HG03039 (cell line): ENCODE measurements around the gene LTO1.

ENCODE experiments used
- ATAC-seq: cut with Tn5 transposase; IDR thresholded peaks from one replicate; pipeline ENCODE4 v1.9.1; 2021; ENCODE audit warnings: mild to moderate bottlenecking, moderate library complexity; ENCODE audit not compliant: unreplicated experiment

The LTO1 gene

DNA sequence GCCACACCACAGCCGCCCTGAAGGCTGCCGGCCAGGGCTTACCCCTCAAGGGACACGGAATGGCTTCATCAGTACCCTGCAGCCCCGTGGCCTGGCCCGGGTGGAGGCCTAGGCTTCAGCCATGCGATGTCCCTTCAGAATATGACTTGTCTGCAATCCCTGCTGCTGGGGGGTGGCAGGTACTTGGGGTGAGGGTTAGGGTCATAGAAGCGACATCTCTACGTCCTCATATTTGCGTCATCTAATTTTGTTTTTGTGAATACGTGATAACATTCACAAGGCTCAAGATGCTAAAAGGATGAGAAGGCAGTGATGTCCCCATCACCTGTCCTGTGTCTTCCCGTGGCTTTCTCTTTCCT lies 27.8 kb downstream of the LTO1 start:
- no peak for ATAC-seq

DNA sequence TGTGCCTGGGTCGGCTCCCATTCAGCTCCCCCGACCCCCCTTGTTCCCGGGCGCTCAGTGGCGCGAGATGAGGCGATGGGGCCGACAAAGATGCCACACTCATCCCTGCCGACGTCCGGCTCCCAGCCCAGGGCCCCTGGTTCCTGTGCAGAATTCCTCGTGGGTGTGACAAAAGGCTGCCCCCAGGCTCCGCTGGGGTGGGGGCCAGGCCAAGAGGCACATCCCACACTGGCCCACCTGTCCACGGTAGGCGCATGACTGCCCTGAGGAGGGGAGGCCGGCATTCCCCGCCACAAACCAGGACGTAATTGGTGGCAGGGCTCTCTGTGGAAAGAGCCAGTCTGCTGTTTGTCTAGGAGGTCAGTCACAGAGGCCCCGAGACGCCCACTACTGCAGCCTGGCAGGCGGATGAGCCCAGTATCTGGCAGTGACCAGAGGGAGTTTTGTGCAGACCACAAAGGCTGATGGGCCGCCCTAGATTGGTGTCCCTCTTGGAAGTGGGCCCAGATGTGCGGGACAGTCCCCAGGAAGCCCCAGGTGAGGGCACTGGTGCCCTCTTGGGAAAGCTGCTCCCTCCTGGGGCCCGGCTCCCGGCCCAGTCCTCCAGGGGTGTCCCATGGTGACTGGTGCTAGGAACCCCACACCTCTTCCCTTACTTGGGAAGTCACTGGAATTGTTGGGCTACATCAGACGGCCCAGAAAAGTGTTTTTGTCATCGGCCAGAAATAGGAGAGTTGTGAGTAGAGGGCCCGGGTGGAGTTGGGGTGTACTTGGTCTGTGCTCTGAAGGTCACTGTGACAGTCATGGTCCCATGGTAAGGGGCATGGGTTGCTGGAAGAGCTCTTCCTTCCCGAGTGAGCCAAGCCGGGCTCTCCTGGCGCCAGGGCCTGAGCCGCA lies 28.4 kb downstream of the LTO1 start:
- ATAC-seq, result no peak

DNA sequence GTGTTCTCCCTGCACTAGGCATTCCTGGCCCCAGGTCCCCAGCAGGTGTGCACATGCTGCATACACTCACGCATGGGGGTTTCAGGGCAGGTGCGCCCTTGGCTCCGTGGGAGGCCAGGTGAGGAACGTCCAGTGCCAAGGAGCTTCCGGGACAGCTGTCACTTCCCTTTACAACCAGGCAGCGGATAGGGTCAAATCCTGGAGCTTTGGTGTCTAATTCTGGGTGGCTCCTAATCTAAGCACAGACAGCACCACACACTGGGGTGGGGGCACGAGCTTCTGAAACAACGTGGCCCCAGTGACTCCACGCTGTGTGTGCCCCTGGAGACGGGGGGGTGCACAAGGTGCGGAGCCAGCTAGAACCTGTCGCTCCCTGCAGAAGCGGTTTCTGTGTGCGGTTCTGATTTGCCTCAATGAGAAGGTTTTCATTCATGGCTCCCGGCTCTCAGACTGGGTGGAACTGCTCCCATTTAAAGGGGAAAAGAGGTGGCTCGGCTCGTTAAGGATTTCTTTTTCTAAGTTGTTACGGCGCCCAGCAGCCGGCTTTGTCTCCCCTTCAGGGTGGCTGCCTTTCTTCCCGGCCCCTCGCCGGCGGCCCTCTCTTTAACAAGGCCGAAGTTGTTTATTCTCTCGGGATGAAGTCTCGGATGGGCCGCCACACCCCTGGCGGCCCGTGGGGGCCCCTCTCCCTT lies 29.2 kb downstream of the LTO1 start:
- ATAC-seq, result no peak

DNA sequence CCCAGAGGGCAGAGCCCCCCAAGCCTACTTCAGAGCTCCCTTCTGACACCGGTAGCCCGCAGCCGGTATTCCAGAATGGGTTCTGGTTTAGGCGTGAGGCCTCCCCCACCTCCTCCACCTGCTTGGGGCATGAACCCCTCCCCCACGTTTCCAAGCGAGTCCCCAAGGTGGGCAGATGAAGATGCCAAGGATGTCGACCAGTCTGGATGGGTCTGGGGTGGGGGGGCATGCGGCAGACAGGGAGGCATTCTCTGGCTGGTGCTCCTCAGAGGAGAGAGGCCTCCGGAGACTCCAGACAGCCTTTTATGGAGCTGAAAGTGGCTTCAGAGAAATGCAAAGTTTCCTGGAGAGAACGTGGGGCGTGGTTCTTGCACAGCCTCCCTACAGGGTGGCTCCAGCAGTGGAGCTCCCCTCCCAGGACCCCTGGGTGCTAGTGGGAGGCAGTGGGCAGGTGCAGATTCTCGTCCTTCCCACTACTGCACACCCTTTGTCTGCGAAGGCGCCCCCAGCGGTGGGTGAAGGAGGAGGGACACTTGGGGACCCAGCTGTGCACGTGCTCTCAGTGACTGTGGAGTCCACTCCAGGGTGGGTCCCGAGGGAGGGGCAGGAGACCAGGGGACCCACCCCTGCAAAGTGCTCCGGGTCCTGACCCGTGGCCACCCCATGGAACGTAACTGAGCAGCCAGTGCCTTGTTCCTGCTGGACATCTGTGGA lies 30.0 kb downstream of the LTO1 start:
- ATAC-seq, result no peak

DNA sequence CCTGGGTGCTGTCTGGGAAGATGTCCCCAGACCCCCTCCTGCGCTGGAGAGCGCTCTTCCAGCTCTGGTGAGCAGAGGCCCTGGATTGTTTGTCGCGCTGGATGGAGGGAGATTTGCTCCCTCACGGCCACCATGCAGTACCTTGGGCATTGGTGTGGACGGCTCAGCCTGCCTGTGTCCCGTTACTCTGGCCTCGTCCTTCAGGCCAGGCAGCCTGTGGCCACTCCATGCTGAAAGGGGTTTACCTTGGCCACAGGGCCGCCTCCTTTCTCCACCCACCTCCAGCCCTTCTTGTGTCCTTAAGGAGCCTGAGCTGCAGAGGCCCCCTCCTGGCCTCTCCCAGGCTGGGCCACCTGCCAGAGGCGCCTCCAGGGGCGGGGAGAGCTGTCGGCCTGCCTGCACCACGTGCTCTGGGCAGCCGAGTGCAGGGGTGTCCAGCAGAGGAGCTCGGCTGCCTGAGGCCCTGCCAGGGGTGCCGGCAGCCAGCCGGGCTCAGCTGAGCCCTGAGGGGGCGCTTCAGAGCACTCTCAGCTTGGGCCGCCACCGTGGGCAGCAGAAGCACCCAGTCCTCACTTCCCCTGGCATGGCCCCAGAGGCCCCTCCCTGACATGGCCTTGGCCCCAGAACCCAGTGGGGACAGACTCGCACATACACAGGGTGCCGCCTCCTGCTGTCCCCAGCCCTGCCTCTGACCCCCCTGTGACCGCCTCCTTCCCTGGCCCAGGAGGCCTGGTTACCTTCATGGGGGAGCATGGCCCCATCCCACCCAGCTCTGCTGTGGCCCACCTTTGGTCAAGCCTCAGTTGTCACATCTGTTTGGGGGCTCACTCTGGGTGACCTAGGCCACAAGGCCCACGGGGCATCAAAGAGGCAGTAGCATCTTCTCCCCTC lies 30.8 kb downstream of the LTO1 start:
- no peak for ATAC-seq

DNA sequence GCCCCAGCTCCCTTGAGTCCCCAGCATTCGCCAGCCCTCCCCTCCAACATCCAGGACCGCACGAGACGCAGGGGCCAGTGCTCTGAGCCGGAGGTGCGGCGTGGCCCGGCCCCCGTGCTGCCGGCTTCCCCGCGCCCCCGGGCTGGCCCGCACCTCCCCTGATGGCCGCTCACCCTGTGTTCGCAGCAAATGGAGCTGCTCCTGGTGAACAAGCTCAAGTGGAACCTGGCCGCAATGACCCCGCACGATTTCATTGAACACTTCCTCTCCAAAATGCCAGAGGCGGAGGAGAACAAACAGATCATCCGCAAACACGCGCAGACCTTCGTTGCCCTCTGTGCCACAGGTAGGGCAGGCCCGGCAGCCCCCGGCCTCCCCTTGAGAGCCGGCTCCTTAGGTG lies 31.5 kb downstream of the LTO1 start:
- ATAC-seq, result no peak

DNA sequence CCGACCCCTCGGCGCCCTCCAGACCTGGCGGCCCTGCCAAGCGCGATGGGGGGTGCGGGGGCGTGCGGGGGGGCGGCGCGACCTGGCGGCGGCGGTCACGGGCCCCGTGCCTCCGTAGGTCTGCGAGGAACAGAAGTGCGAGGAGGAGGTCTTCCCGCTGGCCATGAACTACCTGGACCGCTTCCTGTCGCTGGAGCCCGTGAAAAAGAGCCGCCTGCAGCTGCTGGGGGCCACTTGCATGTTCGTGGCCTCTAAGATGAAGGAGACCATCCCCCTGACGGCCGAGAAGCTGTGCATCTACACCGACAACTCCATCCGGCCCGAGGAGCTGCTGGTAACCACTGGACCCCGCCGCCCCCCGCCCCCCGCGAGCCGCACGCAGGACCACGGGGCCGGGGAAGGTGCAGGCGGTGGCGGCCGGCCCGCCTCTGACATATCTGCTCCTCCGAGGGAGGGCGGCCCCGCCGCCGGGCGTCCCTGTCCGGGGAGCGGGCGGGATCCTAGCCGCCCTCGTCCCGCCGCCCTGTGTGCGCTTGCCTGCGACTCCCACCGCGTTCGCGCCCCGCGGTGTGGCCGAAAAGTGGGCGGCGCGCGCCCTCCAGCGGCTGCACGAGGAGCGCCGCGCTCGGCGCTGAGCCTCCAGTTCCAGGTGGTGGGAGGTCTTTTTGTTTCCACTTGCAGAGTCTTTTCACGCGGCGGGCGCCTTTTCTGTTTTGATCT lies 32.1 kb downstream of the LTO1 start:
- ATAC-seq, result no peak

DNA sequence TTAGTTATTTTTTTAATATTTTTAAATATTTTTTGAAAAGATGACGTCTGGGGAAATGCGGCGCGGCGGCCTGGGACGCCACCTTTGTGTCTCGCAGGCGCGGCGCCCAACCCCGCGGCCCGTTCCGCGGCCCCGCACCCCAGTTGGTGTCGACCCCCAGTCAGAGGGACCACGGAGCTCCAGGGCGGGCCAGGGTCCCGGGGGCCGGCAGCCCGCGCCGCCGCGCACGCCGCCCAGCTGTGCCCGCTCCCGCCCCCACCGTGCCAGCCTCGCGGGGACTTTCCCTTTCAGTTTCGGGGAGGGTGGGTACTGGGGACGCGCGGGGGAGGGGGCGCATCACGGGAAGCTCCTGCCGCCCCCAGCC lies 32.6 kb downstream of the LTO1 start:
- ATAC-seq, result no peak

DNA sequence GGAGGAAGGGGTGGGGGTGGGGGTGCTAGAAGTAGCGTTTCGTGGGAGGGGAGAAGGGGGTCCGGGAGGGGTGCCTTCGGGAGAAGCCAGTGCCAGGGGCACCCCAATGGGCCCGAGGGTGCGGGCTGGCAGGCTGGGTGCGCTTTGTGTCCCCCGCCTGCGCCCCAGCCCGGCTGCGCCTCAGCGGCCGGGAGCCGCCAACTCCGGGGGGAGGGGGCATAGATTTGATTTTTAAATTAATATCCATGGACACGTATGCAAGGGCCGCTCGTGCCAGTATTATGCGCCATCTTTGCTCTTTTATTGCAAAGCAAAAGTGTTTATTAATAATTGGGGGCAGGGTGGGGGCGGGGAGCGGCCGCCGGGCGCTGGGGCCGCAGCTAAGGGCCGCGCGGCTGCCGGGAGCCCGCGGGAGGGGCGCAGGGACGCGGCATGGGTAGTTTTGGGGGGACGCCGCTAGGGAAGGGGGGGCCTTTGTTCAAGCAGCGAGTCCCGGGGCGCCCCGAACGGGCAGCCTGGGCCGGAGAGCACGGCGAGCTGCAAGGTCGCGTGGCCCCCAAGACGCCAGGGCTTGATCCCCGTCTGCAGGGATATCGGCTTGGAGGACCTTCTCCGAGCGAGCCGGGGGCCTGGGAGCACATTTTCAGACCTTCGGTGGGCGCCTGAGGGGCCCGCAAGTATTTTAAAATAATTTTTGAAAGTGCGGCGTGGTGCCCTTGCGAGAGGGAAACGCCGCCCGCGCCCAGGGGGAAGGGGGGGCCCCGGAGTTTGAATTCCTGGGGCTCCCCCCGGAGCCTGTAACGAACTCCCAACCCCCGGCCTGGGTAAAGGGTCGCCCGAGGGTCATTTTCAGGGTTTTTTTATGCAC lies 33.2 kb downstream of the LTO1 start:
- no peak for ATAC-seq

DNA sequence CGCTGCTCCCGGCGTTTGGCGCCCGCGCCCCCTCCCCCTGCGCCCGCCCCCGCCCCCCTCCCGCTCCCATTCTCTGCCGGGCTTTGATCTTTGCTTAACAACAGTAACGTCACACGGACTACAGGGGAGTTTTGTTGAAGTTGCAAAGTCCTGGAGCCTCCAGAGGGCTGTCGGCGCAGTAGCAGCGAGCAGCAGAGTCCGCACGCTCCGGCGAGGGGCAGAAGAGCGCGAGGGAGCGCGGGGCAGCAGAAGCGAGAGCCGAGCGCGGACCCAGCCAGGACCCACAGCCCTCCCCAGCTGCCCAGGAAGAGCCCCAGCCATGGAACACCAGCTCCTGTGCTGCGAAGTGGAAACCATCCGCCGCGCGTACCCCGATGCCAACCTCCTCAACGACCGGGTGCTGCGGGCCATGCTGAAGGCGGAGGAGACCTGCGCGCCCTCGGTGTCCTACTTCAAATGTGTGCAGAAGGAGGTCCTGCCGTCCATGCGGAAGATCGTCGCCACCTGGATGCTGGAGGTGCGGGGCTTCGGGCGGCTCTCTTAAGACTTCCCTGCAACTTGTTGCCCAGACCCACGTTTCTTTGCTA lies 34.1 kb downstream of the LTO1 start, which contains the start of gene CCND1:
Gene CCND1, plus strand, starts transcription at position 162 of the 587 bp plus-strand sequence. Its CDS starts 158 bp downstream, at position 320.
- ATAC-seq, result no peak

DNA sequence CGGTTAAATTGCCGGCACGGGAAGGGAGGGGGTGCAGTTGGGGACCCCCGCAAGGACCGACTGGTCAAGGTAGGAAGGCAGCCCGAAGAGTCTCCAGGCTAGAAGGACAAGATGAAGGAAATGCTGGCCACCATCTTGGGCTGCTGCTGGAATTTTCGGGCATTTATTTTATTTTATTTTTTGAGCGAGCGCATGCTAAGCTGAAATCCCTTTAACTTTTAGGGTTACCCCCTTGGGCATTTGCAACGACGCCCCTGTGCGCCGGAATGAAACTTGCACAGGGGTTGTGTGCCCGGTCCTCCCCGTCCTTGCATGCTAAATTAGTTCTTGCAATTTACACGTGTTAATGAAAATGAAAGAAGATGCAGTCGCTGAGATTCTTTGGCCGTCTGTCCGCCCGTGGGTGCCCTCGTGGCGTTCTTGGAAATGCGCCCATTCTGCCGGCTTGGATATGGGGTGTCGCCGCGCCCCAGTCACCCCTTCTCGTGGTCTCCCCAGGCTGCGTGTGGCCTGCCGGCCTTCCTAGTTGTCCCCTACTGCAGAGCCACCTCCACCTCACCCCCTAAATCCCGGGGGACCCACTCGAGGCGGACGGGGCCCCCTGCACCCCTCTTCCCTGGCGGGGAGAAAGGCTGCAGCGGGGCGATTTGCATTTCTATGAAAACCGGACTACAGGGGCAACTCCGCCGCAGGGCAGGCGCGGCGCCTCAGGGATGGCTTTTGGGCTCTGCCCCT lies 34.7 kb downstream of the LTO1 start:
- no peak for ATAC-seq

DNA sequence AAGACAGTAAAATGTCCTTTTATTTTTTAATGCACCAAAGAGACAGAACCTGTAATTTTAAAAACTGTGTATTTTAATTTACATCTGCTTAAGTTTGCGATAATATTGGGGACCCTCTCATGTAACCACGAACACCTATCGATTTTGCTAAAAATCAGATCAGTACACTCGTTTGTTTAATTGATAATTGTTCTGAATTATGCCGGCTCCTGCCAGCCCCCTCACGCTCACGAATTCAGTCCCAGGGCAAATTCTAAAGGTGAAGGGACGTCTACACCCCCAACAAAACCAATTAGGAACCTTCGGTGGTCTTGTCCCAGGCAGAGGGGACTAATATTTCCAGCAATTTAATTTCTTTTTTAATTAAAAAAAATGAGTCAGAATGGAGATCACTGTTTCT lies 35.3 kb downstream of the LTO1 start:
- no peak for ATAC-seq

DNA sequence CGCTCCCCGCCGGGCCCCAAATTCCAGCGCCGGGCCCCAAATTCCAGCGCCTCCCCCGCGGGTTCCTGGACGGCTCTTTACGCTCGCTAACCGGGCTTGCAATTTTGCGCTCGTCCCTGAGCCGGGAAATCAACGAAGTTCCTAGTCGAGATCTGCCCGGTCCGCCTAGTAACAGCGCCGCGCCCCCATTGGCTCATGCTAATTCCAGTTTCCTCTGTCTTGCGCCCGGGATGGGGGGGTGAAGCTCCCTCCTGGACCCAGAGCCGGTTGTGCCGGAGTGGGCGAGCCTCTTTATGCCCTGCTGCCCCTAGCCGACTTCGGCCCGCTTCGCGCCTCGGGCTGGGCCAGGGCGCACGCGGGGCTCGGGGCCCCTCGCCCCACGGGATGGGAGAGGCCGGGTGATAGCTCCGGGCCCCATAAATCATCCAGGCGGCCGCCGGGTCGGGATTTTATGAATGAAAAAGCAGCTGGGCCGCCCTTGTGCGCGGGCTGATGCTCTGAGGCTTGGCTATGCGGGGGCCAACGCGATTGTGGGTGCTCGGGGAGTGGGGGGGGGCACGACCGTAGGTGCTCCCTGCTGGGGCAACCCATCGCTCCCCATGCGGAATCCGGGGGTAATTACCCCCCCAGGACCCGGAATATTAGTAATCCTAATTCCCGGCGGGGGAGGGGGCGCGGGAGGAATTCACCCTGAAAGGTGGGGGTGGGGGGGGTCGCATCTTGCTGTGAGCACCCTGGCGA lies 36.0 kb downstream of the LTO1 start:
- no peak for ATAC-seq

DNA sequence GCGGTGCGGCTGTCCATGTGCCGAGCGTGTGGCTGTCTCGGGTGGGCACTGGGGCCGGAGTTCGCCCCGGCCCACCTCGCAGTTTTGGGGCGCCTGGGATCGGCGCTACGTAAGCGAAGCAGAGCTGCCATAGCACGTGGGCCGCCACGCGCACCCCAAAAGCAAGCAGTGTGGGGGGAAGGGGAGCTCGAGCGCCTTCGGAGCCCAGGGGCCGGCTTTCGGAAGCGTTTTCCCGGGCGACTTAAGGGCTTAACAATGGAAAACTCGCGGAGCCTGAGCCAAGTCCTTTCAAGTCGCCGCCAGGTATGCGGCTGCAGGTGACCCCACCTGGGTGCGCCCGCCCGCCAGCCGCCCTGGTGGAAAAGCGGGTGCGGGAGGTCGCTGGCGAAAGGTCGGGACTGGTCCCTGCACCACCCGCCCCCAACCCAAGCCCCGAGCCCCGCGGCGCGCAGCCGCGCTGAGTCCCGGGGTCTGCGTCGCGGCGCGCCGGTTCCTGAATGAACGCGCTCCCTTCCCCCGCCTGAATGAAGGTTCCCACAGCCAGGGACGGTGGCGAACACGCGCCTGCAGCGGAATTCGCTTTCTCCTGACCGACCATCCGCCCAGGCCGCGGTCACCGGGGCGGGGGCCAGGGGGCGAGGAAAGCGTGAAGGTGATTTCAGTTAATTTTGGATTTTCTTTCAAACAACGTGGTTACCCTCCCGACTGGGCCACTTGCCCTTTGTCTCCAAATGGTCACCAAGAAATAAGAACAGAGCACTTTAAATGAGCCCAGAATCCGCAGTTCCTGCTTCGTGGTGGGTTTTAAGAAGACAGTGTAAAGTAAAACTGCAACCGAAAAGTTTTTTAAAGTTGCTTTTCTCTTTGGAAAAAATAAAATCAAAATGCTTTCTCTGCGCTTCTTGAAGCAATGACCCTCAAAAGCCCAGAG lies 36.9 kb downstream of the LTO1 start:
- no peak for ATAC-seq

DNA sequence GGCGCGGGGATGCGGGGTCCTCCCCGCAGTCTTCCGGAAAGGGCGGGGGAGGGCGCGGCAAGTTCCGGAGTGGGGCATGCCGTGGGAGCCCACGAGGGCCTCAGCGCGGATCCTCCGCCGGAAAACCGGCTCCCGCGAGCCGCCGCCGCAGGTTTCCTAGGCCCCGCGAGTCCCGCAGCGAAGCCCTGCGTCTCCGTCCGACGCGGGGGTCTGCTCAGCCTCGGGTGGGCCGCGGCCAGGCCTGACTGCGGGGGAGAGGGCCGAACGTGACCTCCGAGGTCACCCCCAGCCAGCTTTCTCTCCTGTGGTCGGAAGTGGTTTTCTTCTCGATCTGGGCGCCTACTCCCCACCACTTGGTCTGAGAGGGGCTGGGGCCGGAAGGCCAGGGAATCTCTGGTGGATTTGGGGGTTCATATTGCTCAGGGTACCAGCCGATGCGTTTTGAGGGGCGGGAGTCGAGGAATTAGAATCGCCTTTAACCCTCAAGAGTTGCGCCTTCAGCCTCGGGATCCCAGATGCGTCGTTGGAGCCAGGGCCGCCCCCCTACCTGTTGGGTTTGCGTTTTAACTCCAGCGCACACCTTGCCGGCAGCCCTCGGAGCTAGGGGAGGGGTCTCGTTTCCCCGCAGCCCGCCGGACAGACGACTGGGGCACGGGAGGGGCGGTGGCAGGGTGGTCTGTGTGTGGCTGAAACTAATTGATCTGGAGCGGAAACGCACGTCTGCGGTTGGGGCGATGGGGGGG lies 37.8 kb downstream of the LTO1 start:
- ATAC-seq, result no peak
